K562 (cell line): ENCODE results near the gene NUP214. TPM values are rescaled to one million over a fixed set of nuclear protein-coding genes. Genes with fewer than 3 reads are reported as not detected.
A peak's percentile ranks its signal among the peaks of the same experiment; 100 is the strongest.

Source experiments
- ATAC-seq: fragments of 200-7000 bp; cut with Tn5 transposase; 3 replicates; pipeline ENCODE4 v1.9.1; 2020; ENCODE audit warnings: moderate library complexity
- BruUV-seq: library from RNA; stranded (reverse); fragments of 400-500 nt; replicated peaks from 2 replicates; lab custom pipeline; 2021; lab: Mats Ljungman, UMichigan
- CTCF ChIA-PET: fragments of 300-600 bp; formaldehyde crosslinking; extraction: SDS; loops from one replicate; lab custom pipeline; 2021; ENCODE audit warnings: low intra/inter-chr PET ratio; lab: Yijun Ruan, JAX
- POLR2A ChIA-PET: fragments of 300-600, 350-650 bp; sonication (Branson Sonifier 250); formaldehyde crosslinking; extraction: SDS; loops from one replicate; lab custom pipeline; 2021; ENCODE audit warnings: antibody characterized with exemption, inconsistent platforms; lab: Yijun Ruan, JAX
- DNase-seq, 4 experiments: peaks; one replicate each; pipeline versions ENCODE4 v3.0.0 to v3.0.0-alpha.2; 2011 to 2018; ENCODE audit warnings: low spot score in 3 of 4, mixed read lengths in 3 of 4; ENCODE audit errors: extremely low read depth in 1 of 4
- FAIRE-seq: peaks from 2 replicates; lab custom pipeline; 2011; peaks lifted over from hg19 to GRCh38; lab: Jason Lieb, UNC
- H2AFZ ChIP-seq: 2 replicates; pipeline ENCODE4 v1.6.0; 2011; ENCODE audit warnings: low read depth, low read length, control low read depth, inconsistent platforms
- H3K27ac ChIP-seq: fragments of 200-600 bp; 3 replicates; pipeline ENCODE4 v1.8.0; 2011; ENCODE audit warnings: low read depth, mild to moderate bottlenecking, control low read depth, inconsistent platforms, low read length, moderate library complexity, mixed read lengths; ENCODE audit errors: extremely low read depth
- H3K27me3 ChIP-seq, 2 experiments: fragments of 300-600 bp in 1 of 2; 2 replicates in 1 of 2; 3 replicates in 1 of 2; pipeline versions ENCODE4 v1.6.0 to v1.8.0; 2011; ENCODE audit warnings: inconsistent platforms in 2 of 2, low read length in 2 of 2, mild to moderate bottlenecking in 1 of 2, mixed read lengths in 1 of 2, moderate library complexity in 1 of 2; ENCODE audit not compliant: control insufficient read depth in 2 of 2, insufficient read depth in 2 of 2
- H3K36me3 ChIP-seq: fragments of 300-600 bp; 3 replicates; pipeline ENCODE4 v1.8.0; 2011; ENCODE audit warnings: mild to moderate bottlenecking, low read length, inconsistent platforms; ENCODE audit not compliant: control insufficient read depth, insufficient read depth
- H3K4me1 ChIP-seq, 2 experiments: fragments of 200-600 bp in 1 of 2; replicated peaks in 1 of 2; 2 replicates in 1 of 2; 3 replicates in 1 of 2; pipeline versions ENCODE4 v1.5.1 to v1.8.0; 2011; ENCODE audit warnings: inconsistent platforms in 2 of 2, low read length in 2 of 2, mild to moderate bottlenecking in 1 of 2, mixed read lengths in 1 of 2, moderate library complexity in 1 of 2; ENCODE audit not compliant: control insufficient read depth in 2 of 2, insufficient read depth in 2 of 2
- H3K4me2 ChIP-seq: 2 replicates; pipeline ENCODE4 v1.6.1; 2011; ENCODE audit warnings: low read length, control low read depth, inconsistent platforms, mixed read lengths; ENCODE audit not compliant: insufficient read depth
- H3K4me3 ChIP-seq: fragments of 200-600 bp; sonication (generic), shearing (Covaris generic); 2 replicates; pipeline ENCODE4 v1.5.1; 2016; ENCODE audit warnings: control low read depth, inconsistent platforms
- H3K79me2 ChIP-seq: fragments of 200-600 bp; 3 replicates; pipeline ENCODE4 v1.8.0; 2011; ENCODE audit warnings: low read length, inconsistent platforms; ENCODE audit not compliant: control insufficient read depth, insufficient read depth
- H3K9ac ChIP-seq, 2 experiments: 2 replicates each; pipeline versions ENCODE4 v1.6.0 to v1.6.1; 2011; ENCODE audit warnings: low read depth in 2 of 2, low read length in 2 of 2, control low read depth in 1 of 2, inconsistent platforms in 1 of 2, mild to moderate bottlenecking in 1 of 2, mixed read lengths in 1 of 2; ENCODE audit not compliant: insufficient read depth in 1 of 2
- H3K9me1 ChIP-seq: one replicate; pipeline ENCODE4 v1.6.0; 2011; ENCODE audit warnings: inconsistent platforms, mild to moderate bottlenecking, low read length, moderate library complexity; ENCODE audit not compliant: control insufficient read depth, insufficient read depth
- H3K9me3 ChIP-seq: replicated peaks from 2 replicates; pipeline ENCODE4 v1.5.1; 2011; ENCODE audit warnings: low read depth, low read length, inconsistent platforms; ENCODE audit not compliant: control insufficient read depth, insufficient read depth
- H4K20me1 ChIP-seq: replicated peaks from 2 replicates; pipeline ENCODE4 v1.6.1; 2011; ENCODE audit warnings: low read length, inconsistent platforms, mixed read lengths; ENCODE audit not compliant: control insufficient read depth, insufficient read depth
- CHD4 ChIP-seq: fragments of 200-600 bp; sonication (generic); IDR thresholded peaks from 3 replicates; pipeline ENCODE4 v1.6.1; 2012; ENCODE audit warnings: low read depth, mild to moderate bottlenecking, mixed read lengths, low read length, inconsistent platforms; ENCODE audit not compliant: insufficient read depth, insufficient replicate concordance, poor library complexity, severe bottlenecking
- MLX ChIP-seq, 2 experiments: fragments of 450-650 bp in 1 of 2; sonication (generic) in 1 of 2; formaldehyde crosslinking; conservative IDR thresholded peaks; 2 replicates each; pipeline versions ENCODE4 v1.4.0 to v1.8.1; 2020 to 2022; ENCODE audit warnings: mild to moderate bottlenecking in 1 of 2, missing genetic modification reagents in 1 of 2
- PTRF ChIP-seq: fragments of 450-650 bp; IDR thresholded peaks from 2 replicates; pipeline ENCODE4 v1.6.1; 2016; ENCODE audit warnings: mild to moderate bottlenecking, missing genetic modification characterization, missing compliant biosample characterization
- RAD51 ChIP-seq: fragments of 450-650 bp; IDR thresholded peaks from 2 replicates; pipeline ENCODE4 v1.7.1; 2016; ENCODE audit warnings: low read depth, mild to moderate bottlenecking, borderline replicate concordance
- RNF2 ChIP-seq: sonication (generic); IDR thresholded peaks from 2 replicates; pipeline ENCODE4 v1.6.1; 2016
- ZNF184 ChIP-seq: sonication (generic); formaldehyde crosslinking; IDR thresholded peaks from 2 replicates; pipeline ENCODE4 v1.5.0; 2020; ENCODE audit warnings: missing genetic modification reagents
- WGBS: fragments of 100-300 bp; shearing (Covaris generic); methylation state at CpG from one replicate; pipeline ENCODE4 v1.1.6; 2016; ENCODE audit warnings: low coverage, mixed read lengths; ENCODE audit not compliant: insufficient coverage; ENCODE audit errors: missing lambda C conversion rate; 5-methylcytosine and 5-hydroxymethylcytosine counted together
- in situ Hi-C: fragments of 300-500 bp; cut with MboI; formaldehyde crosslinking; loops from 4 replicates; pipeline ENCODE4 v1.15.0; 2018; ENCODE audit warnings: inconsistent platforms, mixed read lengths
- intact Hi-C: fragments of 100-400 bp; cut with micrococcal nuclease; formaldehyde crosslinking; loops from 2 replicates; pipeline ENCODE4 v1.14.2; 2022
- polyA plus RNA-seq, 8 experiments: library from polyadenylated mRNA; depleted of rRNA in 4 of 8; stranded (reverse) in 5 of 8; unstranded in 3 of 8; fragments of >200 nt; fragmentation: Nextera tagmentation in 2 of 8; fragmentation: Illumina TruSeq in 1 of 8; extraction: Ambion mirVana in 2 of 8; extraction: Trizol in 1 of 8; gene quantifications; 2 replicates each; pipeline versions ENCODE4 v1.2.1 to v1.2.3, GENCODE V29; 2011 to 2014; ENCODE audit warnings: inconsistent platforms in 1 of 8, missing spikeins in 1 of 8
- total RNA-seq, 7 experiments: library from RNA; depleted of rRNA in 6 of 7; stranded (reverse); fragments of >200 nt in 6 of 7; fragmentation: Illumina TruSeq in 2 of 7; extraction: Trizol in 2 of 7; gene quantifications; 2 replicates each; pipeline versions ENCODE4 v1.2.1 to v1.2.3, GENCODE V29; 2011 to 2021; ENCODE audit warnings: low replicate concordance in 1 of 7
- TF ChIP-seq, protein P1 (sequence below): sonication (generic); formaldehyde crosslinking; IDR thresholded peaks from 2 replicates; pipeline ENCODE4 v1.8.1; 2023; ENCODE audit warnings: mild to moderate bottlenecking, missing genetic modification reagents

NUP214 gene
- total and polyA plus RNA-seq, 9 of the 15 experiments (the other 6 are each of a cell fraction or from before 2014, with no cell fraction given) = 56.9 to 332 (median 97.1) TPM

DNA sequence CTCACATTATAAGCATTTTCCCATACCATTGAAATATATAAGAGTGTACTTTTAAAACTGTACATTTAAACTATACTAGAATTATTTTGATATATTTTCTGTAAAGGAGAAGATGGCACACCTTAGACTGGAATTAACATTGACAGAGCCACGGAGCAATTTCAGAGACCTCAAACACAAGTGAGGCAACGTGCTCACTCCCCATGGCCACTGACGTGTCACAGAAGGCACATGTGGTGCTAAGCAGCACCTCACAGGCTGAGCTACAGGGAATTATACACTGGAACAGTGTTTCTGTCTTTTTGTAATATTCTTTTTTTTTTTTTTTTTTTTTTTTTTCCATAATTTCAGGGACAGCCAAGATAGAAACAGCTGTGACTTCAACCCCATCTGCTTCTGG is 66.5 kb downstream of the NUP214 start:
- DNase-seq (no peak), ATAC-seq (peak; percentile 3; the same call in 1 of the 3 replicates), FAIRE-seq (no peak)
- H3K9me3 ChIP-seq = no peaks in the 10 kb centered on the region
- no peak overlapping the region for H3K4me2 ChIP-seq
- H3K27me3 ChIP-seq = no peaks in the 10 kb centered on the region
- no peak overlapping the region for H3K9ac ChIP-seq
- TSS peak; percentile 10 for BruUV-seq
- intact Hi-C loops = loop anchor here (2.0 kb wide), 1 partner anchor 51 kb away; no protein-coding TSS in a partner anchor
- no peaks in the 10 kb centered on the region for H4K20me1 ChIP-seq
- in situ Hi-C loops = no loop called here
- H3K27ac ChIP-seq = no peak overlapping the region
- H3K36me3 ChIP-seq = peaks cover 94% of the 10 kb centered on the region
- 94% methylated on average over 3 of the region's 3 CpGs for WGBS
- CTCF ChIA-PET = no interaction called here
- H2AFZ ChIP-seq = no peak overlapping the region
- H3K79me2 ChIP-seq = no peaks in the 10 kb centered on the region
- no peaks in the 10 kb centered on the region for H3K9me1 ChIP-seq
- POLR2A ChIA-PET = interaction anchor here (0.6 to 17.8 kb wide), 9 partner anchors 12 to 299 kb away, joined by 3 to 264 read pairs (median 4); no protein-coding TSS in a partner anchor
- no peaks in the 10 kb centered on the region for H3K4me1 ChIP-seq
- no peak for TF ChIP-seq CHD4
- no peak for TF ChIP-seq PTRF (tag)
- TF ChIP-seq, protein P1, sequence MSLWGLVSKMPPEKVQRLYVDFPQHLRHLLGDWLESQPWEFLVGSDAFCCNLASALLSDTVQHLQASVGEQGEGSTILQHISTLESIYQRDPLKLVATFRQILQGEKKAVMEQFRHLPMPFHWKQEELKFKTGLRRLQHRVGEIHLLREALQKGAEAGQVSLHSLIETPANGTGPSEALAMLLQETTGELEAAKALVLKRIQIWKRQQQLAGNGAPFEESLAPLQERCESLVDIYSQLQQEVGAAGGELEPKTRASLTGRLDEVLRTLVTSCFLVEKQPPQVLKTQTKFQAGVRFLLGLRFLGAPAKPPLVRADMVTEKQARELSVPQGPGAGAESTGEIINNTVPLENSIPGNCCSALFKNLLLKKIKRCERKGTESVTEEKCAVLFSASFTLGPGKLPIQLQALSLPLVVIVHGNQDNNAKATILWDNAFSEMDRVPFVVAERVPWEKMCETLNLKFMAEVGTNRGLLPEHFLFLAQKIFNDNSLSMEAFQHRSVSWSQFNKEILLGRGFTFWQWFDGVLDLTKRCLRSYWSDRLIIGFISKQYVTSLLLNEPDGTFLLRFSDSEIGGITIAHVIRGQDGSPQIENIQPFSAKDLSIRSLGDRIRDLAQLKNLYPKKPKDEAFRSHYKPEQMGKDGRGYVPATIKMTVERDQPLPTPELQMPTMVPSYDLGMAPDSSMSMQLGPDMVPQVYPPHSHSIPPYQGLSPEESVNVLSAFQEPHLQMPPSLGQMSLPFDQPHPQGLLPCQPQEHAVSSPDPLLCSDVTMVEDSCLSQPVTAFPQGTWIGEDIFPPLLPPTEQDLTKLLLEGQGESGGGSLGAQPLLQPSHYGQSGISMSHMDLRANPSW (CRISPR knock-in tag) = peak; percentile 29; the same call in 1 of the 2 replicates
- TF ChIP-seq RAD51 = no peak
- 0 out of 4 replicates have a peak, but pooled peaks of 1 of the 2 experiments have one; percentile 79 for TF ChIP-seq MLX (CRISPR knock-in tag; conservative IDR thresholded peaks at IDR 0.05)
- TF ChIP-seq ZNF184 (CRISPR knock-in tag) = no peak
- TF ChIP-seq RNF2 = no peak
- TF ChIP-seq, all 486 proteins: peak for 2
- H3K4me3 ChIP-seq = no peak overlapping the region
